Measurements from ENCODE around the gene UBQLN4. TPM values are rescaled to one million over a fixed set of nuclear protein-coding genes. Genes with fewer than 3 reads are reported as not detected.

UBQLN4 gene
- total RNA-seq, 2 donors from 2014 or later = 14.6 to 25.9 TPM

DNA sequence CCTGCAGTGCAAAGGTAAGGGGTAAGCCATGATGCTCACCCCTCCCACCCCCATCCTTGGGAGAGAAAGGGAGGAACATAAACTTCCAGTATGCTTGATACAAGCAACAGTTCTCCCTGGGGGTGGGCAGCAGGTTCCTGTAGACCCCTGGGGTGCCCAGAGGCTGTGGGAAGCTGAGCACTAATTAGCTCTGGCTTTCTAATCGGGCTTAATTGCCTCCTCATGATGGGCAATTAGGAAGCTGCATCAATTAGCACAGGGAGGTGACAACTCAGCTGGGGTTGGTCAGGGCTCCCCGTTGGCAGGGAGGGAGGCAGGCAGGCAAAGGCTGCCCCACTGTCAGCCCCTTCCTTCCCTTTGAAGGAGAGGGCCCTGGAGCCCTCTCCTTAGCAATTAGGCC, 45.2 kb upstream of the UBQLN4 start:
- no peaks in the 10 kb centered on the region for H3K9me3 ChIP-seq
- H3K36me3 ChIP-seq = no peaks in the 10 kb centered on the region
- H3K27ac ChIP-seq = peak overlapping the region in 1 of 2 donors; percentile 18
- H3K27me3 ChIP-seq = no peaks in the 10 kb centered on the region
- peaks cover 0 to 60% of the 10 kb centered on the region in 2 donors for H3K4me1 ChIP-seq
- H3K4me3 ChIP-seq = no peak overlapping the region
- no peak for DNase-seq (ENCODE audit: low spot score)
- TF ChIP-seq, protein P1, sequence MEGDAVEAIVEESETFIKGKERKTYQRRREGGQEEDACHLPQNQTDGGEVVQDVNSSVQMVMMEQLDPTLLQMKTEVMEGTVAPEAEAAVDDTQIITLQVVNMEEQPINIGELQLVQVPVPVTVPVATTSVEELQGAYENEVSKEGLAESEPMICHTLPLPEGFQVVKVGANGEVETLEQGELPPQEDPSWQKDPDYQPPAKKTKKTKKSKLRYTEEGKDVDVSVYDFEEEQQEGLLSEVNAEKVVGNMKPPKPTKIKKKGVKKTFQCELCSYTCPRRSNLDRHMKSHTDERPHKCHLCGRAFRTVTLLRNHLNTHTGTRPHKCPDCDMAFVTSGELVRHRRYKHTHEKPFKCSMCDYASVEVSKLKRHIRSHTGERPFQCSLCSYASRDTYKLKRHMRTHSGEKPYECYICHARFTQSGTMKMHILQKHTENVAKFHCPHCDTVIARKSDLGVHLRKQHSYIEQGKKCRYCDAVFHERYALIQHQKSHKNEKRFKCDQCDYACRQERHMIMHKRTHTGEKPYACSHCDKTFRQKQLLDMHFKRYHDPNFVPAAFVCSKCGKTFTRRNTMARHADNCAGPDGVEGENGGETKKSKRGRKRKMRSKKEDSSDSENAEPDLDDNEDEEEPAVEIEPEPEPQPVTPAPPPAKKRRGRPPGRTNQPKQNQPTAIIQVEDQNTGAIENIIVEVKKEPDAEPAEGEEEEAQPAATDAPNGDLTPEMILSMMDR (IDR thresholded peaks at IDR 0.05) = no peak

DNA sequence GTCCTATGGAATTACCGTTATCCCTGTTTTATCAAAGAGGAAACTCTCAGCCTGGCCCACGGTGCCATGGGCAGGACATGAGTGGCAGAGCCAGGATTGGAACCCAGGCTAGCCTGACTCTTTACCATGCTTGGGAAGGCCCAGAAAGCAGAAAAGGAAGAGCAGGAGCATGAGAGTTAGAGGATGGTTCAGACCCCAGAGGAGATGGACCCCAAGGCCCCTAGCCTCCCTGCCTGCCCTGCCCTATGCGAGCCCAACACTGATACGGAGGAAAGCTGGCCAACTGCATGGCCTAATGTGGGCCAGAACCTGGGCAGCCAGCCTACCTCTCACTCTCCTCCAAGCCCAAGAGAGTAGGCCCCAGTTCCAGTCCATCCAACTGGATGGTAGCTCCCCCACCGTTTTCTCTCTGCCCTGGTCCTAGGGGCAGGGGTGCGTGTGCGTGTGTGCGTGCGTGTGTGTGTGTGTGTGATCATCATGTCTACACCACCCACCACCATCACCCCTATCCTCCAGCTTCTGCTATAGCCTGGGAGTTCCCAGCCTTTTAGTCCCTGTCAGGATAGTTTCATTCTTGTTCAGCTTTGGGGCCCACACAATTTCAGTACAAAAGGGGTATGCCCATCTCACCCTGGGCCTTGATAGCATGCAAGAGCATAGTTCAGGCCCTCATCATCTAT, 44.0 kb upstream of the UBQLN4 start:
- Histone ChIP-seq H3K36me3 (no peaks in the 10 kb centered on the region), H3K27ac (peak overlapping the region; percentile 87 to 88), H3K4me1 (peaks cover 0 to 48% of the 10 kb centered on the region in 2 donors), H3K9me3 (no peaks in the 10 kb centered on the region), H3K4me3 (no peak overlapping the region), H3K27me3 (no peaks in the 10 kb centered on the region)
- TF ChIP-seq, protein P1 (IDR thresholded peaks at IDR 0.05) = no peak
- no peak for DNase-seq (ENCODE audit: low spot score)

DNA sequence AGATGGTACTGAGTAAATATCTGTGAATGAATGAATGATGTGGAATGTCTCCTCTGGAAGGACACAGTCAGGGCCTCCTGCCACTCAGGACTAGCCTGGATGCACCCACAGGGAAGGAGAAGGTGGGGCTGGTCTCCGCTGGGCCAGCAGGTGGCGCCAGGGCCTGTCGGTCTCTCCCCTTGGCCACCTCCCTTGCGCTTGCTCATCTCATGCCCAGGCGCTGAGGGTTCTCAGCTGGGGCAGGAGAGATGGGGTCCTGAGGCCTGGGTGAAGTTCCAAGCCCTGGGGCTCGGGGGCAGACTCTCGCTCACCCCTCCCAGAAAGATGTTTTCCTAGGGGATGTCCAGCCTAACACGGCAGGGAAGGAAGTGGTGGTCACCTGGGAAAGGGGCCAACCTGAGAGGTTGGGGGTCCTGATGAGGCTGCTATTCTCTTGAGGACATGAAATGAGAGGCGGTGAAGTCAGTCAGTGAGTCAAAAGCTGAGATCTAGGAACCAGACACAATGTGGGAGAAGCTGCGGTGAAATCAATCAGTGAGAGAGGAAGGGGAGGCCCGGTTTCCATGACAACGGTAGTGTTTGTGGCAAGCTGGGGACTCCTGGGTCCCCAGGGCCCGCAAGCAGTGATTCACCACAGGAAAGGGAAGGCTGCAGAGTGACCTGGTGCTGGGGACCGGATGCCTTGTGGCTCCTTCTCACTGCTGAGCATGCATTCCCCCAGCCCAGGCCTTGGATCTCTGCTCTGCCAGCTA, 43.2 kb upstream of the UBQLN4 start:
- Histone ChIP-seq H3K27ac (peak overlapping the region; percentile 87 to 88), H3K27me3 (no peaks in the 10 kb centered on the region), H3K4me1 (peaks cover 0 to 40% of the 10 kb centered on the region in 2 donors), H3K4me3 (no peak overlapping the region), H3K36me3 (no peaks in the 10 kb centered on the region), H3K9me3 (no peaks in the 10 kb centered on the region)
- DNase-seq (ENCODE audit: low spot score) = peak; percentile 95
- TF ChIP-seq, protein P1 (IDR thresholded peaks at IDR 0.05) = peak; percentile 95 to 96

DNA sequence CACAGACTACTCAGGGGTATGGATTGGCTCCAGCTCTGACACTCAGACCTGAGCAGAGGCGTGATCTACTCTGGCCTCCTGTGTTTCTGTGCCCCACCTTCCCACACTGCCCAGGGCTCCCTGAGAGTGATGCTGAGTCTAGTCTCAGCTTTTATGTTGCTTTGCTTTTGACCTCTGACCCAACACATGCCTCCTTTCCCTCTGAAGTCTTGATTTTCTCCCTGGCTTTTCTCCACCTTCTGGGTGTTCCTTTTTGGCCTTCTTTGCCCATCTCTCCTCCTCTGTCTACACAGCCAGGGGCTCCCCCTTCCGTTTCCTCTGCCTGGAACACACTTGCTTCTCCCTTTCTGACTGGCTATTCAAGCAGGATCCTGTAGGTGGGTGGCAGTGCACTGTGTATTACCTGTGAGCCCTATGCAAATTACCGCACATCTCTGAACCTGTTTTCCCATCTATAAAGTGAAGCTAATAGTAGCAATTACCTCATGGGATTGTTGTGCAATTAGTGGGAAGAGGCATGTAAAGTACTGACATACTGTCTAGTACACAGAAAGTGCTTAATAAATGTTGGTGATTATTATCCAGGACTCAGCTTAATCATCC, 42.4 kb upstream of the UBQLN4 start:
- Histone ChIP-seq H3K4me3 (no peak overlapping the region), H3K27ac (peak overlapping the region; percentile 87 to 88), H3K27me3 (no peaks in the 10 kb centered on the region), H3K36me3 (no peaks in the 10 kb centered on the region), H3K9me3 (no peaks in the 10 kb centered on the region), H3K4me1 (peaks cover 0 to 33% of the 10 kb centered on the region in 2 donors)
- DNase-seq (ENCODE audit: low spot score) = no peak
- TF ChIP-seq, protein P1 (IDR thresholded peaks at IDR 0.05) = no peak

DNA sequence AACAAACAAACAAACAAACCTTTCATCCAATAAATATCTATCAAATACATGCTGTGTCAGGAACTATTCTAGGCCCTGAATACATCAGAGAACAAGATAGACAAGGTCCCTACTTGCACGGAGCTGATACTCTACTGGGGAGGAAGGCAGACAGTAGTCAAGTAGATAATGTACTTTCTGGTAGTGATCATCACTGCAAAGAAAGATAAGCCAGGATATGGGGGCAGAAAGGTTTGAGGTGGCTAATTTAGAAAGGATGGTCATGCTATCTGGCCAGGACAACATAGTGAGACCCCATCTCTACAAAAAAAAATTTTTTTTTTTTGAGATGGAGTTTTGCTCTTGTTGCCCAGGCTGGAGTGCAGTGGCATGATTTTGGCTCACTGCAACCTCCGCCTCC, 38.0 kb upstream of the UBQLN4 start:
- peaks cover 0 to 16% of the 10 kb centered on the region in 2 donors for H3K4me1 ChIP-seq
- no peak for DNase-seq (ENCODE audit: low spot score)
- H3K4me3 ChIP-seq = no peak overlapping the region
- H3K27me3 ChIP-seq = no peaks in the 10 kb centered on the region
- TF ChIP-seq, protein P1 (IDR thresholded peaks at IDR 0.05) = no peak
- H3K36me3 ChIP-seq = no peaks in the 10 kb centered on the region
- no peaks in the 10 kb centered on the region for H3K9me3 ChIP-seq
- no peak overlapping the region for H3K27ac ChIP-seq
